ENCODE measurements around the gene CRAT.

- TF ChIP-seq, protein P1, sequence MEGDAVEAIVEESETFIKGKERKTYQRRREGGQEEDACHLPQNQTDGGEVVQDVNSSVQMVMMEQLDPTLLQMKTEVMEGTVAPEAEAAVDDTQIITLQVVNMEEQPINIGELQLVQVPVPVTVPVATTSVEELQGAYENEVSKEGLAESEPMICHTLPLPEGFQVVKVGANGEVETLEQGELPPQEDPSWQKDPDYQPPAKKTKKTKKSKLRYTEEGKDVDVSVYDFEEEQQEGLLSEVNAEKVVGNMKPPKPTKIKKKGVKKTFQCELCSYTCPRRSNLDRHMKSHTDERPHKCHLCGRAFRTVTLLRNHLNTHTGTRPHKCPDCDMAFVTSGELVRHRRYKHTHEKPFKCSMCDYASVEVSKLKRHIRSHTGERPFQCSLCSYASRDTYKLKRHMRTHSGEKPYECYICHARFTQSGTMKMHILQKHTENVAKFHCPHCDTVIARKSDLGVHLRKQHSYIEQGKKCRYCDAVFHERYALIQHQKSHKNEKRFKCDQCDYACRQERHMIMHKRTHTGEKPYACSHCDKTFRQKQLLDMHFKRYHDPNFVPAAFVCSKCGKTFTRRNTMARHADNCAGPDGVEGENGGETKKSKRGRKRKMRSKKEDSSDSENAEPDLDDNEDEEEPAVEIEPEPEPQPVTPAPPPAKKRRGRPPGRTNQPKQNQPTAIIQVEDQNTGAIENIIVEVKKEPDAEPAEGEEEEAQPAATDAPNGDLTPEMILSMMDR (IDR thresholded peaks at IDR 0.05) = no peak
- TF ChIP-seq REST (IDR thresholded peaks at IDR 0.05; ENCODE audit: insufficient read depth in 1 of 2, low read depth in 2 of 2, low read length in 1 of 2) (no peak), SIN3A (IDR thresholded peaks at IDR 0.05; ENCODE audit: borderline replicate concordance, insufficient read depth, low read depth, low read length) (no peak), POLR2AphosphoS5 (IDR thresholded peaks at IDR 0.05; ENCODE audit: low read depth, low read length) (no peak), TCF7L2 (IDR thresholded peaks at IDR 0.05; ENCODE audit: low read depth, low read length) (no peak)
Observed at GRCh38 chr9:129095170-129095667, 15.4 kb downstream of the CRAT start.
